K562 (cell line): Measurements from ENCODE around the gene CRYBB1. TPM values are rescaled to one million over a fixed set of nuclear protein-coding genes. Genes with fewer than 3 reads are reported as not detected.
A peak's percentile ranks its signal among the peaks of the same experiment; 100 is the strongest.

Experiments used
- AFF1 ChIP-seq, 2 experiments: fragments of 450-650 bp; IDR thresholded peaks; 2 replicates each; pipeline ENCODE4 v1.6.1; 2018; ENCODE audit warnings: mild to moderate bottlenecking in 2 of 2, low read depth in 1 of 2; ENCODE audit not compliant: partially characterized antibody in 2 of 2
- CCAR2 ChIP-seq: fragments of 200-400 bp; formaldehyde crosslinking; IDR thresholded peaks from 2 replicates; pipeline ENCODE4 v1.6.1; 2017; ENCODE audit warnings: mild to moderate bottlenecking, low read depth, low read length
- CHD1 ChIP-seq: fragments of 200-600 bp; sonication (generic); IDR thresholded peaks from one replicate; pipeline ENCODE4 v1.6.1; 2012; ENCODE audit warnings: mild to moderate bottlenecking, moderate library complexity, low read length, inconsistent platforms
- COPS2 ChIP-seq: fragments of 450-650 bp; conservative IDR thresholded peaks from 2 replicates; pipeline ENCODE4 v1.6.1; 2016; ENCODE audit warnings: mild to moderate bottlenecking, moderate library complexity
- CXXC5 ChIP-seq: fragments of 250-450 bp; sonication (Bioruptor Pico); IDR thresholded peaks from 2 replicates; pipeline ENCODE4 v1.8.0; 2022; ENCODE audit warnings: inconsistent platforms, mild to moderate bottlenecking, moderate library complexity
- EHMT2 ChIP-seq: fragments of 450-650 bp; IDR thresholded peaks from 2 replicates; pipeline ENCODE4 v1.6.1; 2018; ENCODE audit warnings: antibody characterized with exemption
- ELF1 ChIP-seq: fragments of 200-800 bp; sonication (Bioruptor generic); IDR thresholded peaks from 2 replicates; pipeline ENCODE4 v1.6.1; 2016; ENCODE audit warnings: missing genetic modification characterization, missing compliant biosample characterization
- GATAD2A ChIP-seq: fragments of 450-650 bp; IDR thresholded peaks from 2 replicates; pipeline ENCODE4 v1.6.1; 2017
- HDAC6 ChIP-seq: IDR thresholded peaks from 2 replicates; pipeline ENCODE4 v1.6.1; 2012; ENCODE audit warnings: low read depth, mild to moderate bottlenecking, control low read depth, inconsistent platforms, low read length, moderate library complexity
- HLTF ChIP-seq: fragments of 450-650 bp; IDR thresholded peaks from 2 replicates; pipeline ENCODE4 v1.6.1; 2016
- HNRNPL ChIP-seq: fragments of 200-400 bp; formaldehyde crosslinking; IDR thresholded peaks from 2 replicates; pipeline ENCODE4 v1.6.1; 2017; ENCODE audit warnings: low read depth, mild to moderate bottlenecking, low read length
- KLF6 ChIP-seq: fragments of 250-450 bp; sonication (Bioruptor Pico); IDR thresholded peaks from 2 replicates; pipeline ENCODE4 v1.4.0; 2020; ENCODE audit warnings: mild to moderate bottlenecking, moderate library complexity, borderline replicate concordance
- MCM7 ChIP-seq, 2 experiments: fragments of 450-650 bp; IDR thresholded peaks; 2 replicates each; pipeline ENCODE4 v1.6.1; 2016 to 2018
- MEIS2 ChIP-seq: fragments of 450-650 bp; IDR thresholded peaks from 2 replicates; pipeline ENCODE4 v1.6.1; 2014; ENCODE audit warnings: mild to moderate bottlenecking; ENCODE audit not compliant: partially characterized antibody
- NBN ChIP-seq: fragments of 450-650 bp; IDR thresholded peaks from 2 replicates; pipeline ENCODE4 v1.6.1; 2016; ENCODE audit warnings: low read depth, mild to moderate bottlenecking
- NEUROD1 ChIP-seq: fragments of 150-350 bp; IDR thresholded peaks from 2 replicates; pipeline ENCODE4 v1.6.1; 2014; ENCODE audit warnings: borderline replicate concordance, low read length, low read depth; ENCODE audit not compliant: partially characterized antibody
- NFIX ChIP-seq: fragments of 250-450 bp; sonication (Bioruptor Pico); IDR thresholded peaks from 2 replicates; pipeline ENCODE4 v1.4.0; 2020; ENCODE audit warnings: low read depth, mild to moderate bottlenecking, moderate library complexity
- PTBP1 ChIP-seq: fragments of 200-400 bp; formaldehyde crosslinking; IDR thresholded peaks from 2 replicates; pipeline ENCODE4 v1.6.1; 2017; ENCODE audit warnings: low read depth, low read length
- RAD21 ChIP-seq, 2 experiments: fragments of 250-450 bp in 1 of 2; fragments of 450-650 bp in 1 of 2; sonication (Bioruptor Pico) in 1 of 2; formaldehyde crosslinking in 1 of 2; IDR thresholded peaks in 1 of 2; conservative IDR thresholded peaks in 1 of 2; 2 replicates each; pipeline versions ENCODE4 v1.4.0 to v1.8.0; 2020 to 2022; ENCODE audit warnings: mild to moderate bottlenecking in 2 of 2, moderate library complexity in 1 of 2
- SMARCE1 ChIP-seq: fragments of 450-650 bp; IDR thresholded peaks from 2 replicates; pipeline ENCODE4 v1.7.1; 2016; ENCODE audit warnings: mild to moderate bottlenecking
- SOX6 ChIP-seq: fragments of 450-650 bp; IDR thresholded peaks from 2 replicates; pipeline ENCODE4 v1.6.1; 2014; ENCODE audit warnings: mild to moderate bottlenecking
- STAT5A ChIP-seq: IDR thresholded peaks from 2 replicates; pipeline ENCODE4 v1.6.1; 2012; ENCODE audit warnings: low read length, inconsistent platforms, borderline replicate concordance
- ZBTB1 ChIP-seq: sonication (generic); formaldehyde crosslinking; IDR thresholded peaks from 2 replicates; pipeline ENCODE4 v1.8.1; 2023; ENCODE audit warnings: missing genetic modification reagents, low read depth, mild to moderate bottlenecking, borderline replicate concordance
- ZNF184 ChIP-seq: sonication (generic); formaldehyde crosslinking; IDR thresholded peaks from 2 replicates; pipeline ENCODE4 v1.5.0; 2020; ENCODE audit warnings: missing genetic modification reagents
- ZNF280A ChIP-seq: fragments of 450-650 bp; IDR thresholded peaks from 2 replicates; pipeline ENCODE4 v1.6.1; 2018; ENCODE audit warnings: mild to moderate bottlenecking, low read depth; ENCODE audit not compliant: partially characterized antibody
- ZNF511 ChIP-seq: sonication (generic); formaldehyde crosslinking; IDR thresholded peaks from 2 replicates; pipeline ENCODE4 v1.8.0; 2022; ENCODE audit warnings: mild to moderate bottlenecking, missing genetic modification reagents
- polyA plus RNA-seq, 8 experiments: library from polyadenylated mRNA; depleted of rRNA in 4 of 8; stranded (reverse) in 5 of 8; unstranded in 3 of 8; fragments of >200 nt; fragmentation: Nextera tagmentation in 2 of 8; fragmentation: Illumina TruSeq in 1 of 8; extraction: Ambion mirVana in 2 of 8; extraction: Trizol in 1 of 8; gene quantifications; 2 replicates each; pipeline versions ENCODE4 v1.2.1 to v1.2.3, GENCODE V29; 2011 to 2014; ENCODE audit warnings: inconsistent platforms in 1 of 8, missing spikeins in 1 of 8
- total RNA-seq, 7 experiments: library from RNA; depleted of rRNA in 6 of 7; stranded (reverse); fragments of >200 nt in 6 of 7; fragmentation: Illumina TruSeq in 2 of 7; extraction: Trizol in 2 of 7; gene quantifications; 2 replicates each; pipeline versions ENCODE4 v1.2.1 to v1.2.3, GENCODE V29; 2011 to 2021; ENCODE audit warnings: low replicate concordance in 1 of 7

The CRYBB1 gene
- total and polyA plus RNA-seq, 9 of the 15 experiments (the other 6 are each of a cell fraction or from before 2014, with no cell fraction given): 0.16 to 0.45 (median 0.33) TPM; not detected in 2

GRCh38 chr22:26573026-26573662 lies 44.7 kb downstream of the CRYBB1 start (continued):
- TF ChIP-seq PTBP1 (no peak), MEIS2 (peak; percentile 80), AFF1 (IDR thresholded peaks at IDR 0.05; ENCODE audit: low read depth in 1 of 2, partially characterized antibody in 2 of 2) (no peak), SOX6 (peak; percentile 60; the same call in 1 of the 2 replicates), CXXC5 (CRISPR knock-in tag) (peak; percentile 58), ZNF184 (CRISPR knock-in tag) (no peak), KLF6 (CRISPR knock-in tag) (no peak), ZNF511 (CRISPR knock-in tag) (no peak), ELF1 (tag) (0 out of 2 replicates have a peak, but pooled peaks have one; percentile 42), MCM7 (IDR thresholded peaks at IDR 0.05) (no peak), COPS2 (no peak), CCAR2 (no peak), CHD1 (no peak), NBN (no peak), HDAC6 (no peak), ZNF280A (no peak), STAT5A (no peak), ZBTB1 (CRISPR knock-in tag) (no peak), NEUROD1 (no peak), HNRNPL (no peak), GATAD2A (no peak), EHMT2 (no peak), SMARCE1 (no peak), HLTF (no peak), RAD21 (CRISPR knock-in tag; conservative IDR thresholded peaks at IDR 0.05 in 1 of 2, IDR thresholded peaks at IDR 0.05 in 1 of 2) (no peak), NFIX (CRISPR knock-in tag) (no peak)
